ENCODE measurements around the gene PSAPL1.

The PSAPL1 gene

GRCh38 chr4:7418131-7418943, 16.4 kb downstream of the PSAPL1 start:
- no peak for DNase-seq (ENCODE audit: low read depth, low spot score)

GRCh38 chr4:7417639-7418038, 17.1 kb downstream of the PSAPL1 start:
- no peak for DNase-seq (ENCODE audit: low read depth, low spot score)

- DNase-seq (ENCODE audit: low read depth, low spot score), result no peak
These were observed 17.8 kb downstream of the PSAPL1 start for GRCh38 chr4:7416745-7417432.

- no peak for DNase-seq (ENCODE audit: low read depth, low spot score)
These were observed 18.6 kb downstream of the PSAPL1 start for GRCh38 chr4:7415927-7416686.

- DNase-seq (ENCODE audit: low read depth, low spot score), result no peak
These were observed 19.8 kb downstream of the PSAPL1 start for GRCh38 chr4:7414736-7415510.

GRCh38 chr4:7414046-7414445, 20.7 kb downstream of the PSAPL1 start:
- no peak for DNase-seq (ENCODE audit: low read depth, low spot score)

GRCh38 chr4:7412554-7412912, 22.2 kb downstream of the PSAPL1 start:
- no peak for DNase-seq (ENCODE audit: low read depth, low spot score)

- DNase-seq (ENCODE audit: low read depth, low spot score), result no peak
These were observed 22.7 kb downstream of the PSAPL1 start for GRCh38 chr4:7411896-7412553.

GRCh38 chr4:7411491-7411890, 23.2 kb downstream of the PSAPL1 start:
- no peak for DNase-seq (ENCODE audit: low read depth, low spot score)

GRCh38 chr4:7410446-7410845, 24.3 kb downstream of the PSAPL1 start:
- DNase-seq (ENCODE audit: low read depth, low spot score), result no peak

- DNase-seq (ENCODE audit: low read depth, low spot score), result no peak
These were observed 26.6 kb downstream of the PSAPL1 start for GRCh38 chr4:7408166-7408565.

GRCh38 chr4:7403001-7403400, 31.7 kb downstream of the PSAPL1 start:
- DNase-seq (ENCODE audit: low read depth, low spot score), result peak; percentile 79

GRCh38 chr4:7402526-7402925, 32.2 kb downstream of the PSAPL1 start:
- no peak for DNase-seq (ENCODE audit: low read depth, low spot score)

GRCh38 chr4:7400671-7401298, 33.9 kb downstream of the PSAPL1 start:
- DNase-seq (ENCODE audit: low read depth, low spot score), result no peak

GRCh38 chr4:7399440-7400234, 35.1 kb downstream of the PSAPL1 start:
- no peak for DNase-seq (ENCODE audit: low read depth, low spot score)

GRCh38 chr4:7398788-7399439, 35.8 kb downstream of the PSAPL1 start:
- DNase-seq (ENCODE audit: low read depth, low spot score), result no peak

GRCh38 chr4:7398104-7398423, 36.7 kb downstream of the PSAPL1 start:
- peak; percentile 76 for DNase-seq (ENCODE audit: low read depth, low spot score)

GRCh38 chr4:7397206-7398103, 37.3 kb downstream of the PSAPL1 start:
- peak; percentile 53 for DNase-seq (ENCODE audit: low read depth, low spot score)

All from astrocyte of the hippocampus (primary cell).